GM03348 (cell line): ENCODE data around the gene CLCNKA.

Experiments
- DNase-seq: peaks from one replicate; pipeline ENCODE4 v3.0.0; 2012; ENCODE audit warnings: low spot score

Gene CLCNKA

DNA sequence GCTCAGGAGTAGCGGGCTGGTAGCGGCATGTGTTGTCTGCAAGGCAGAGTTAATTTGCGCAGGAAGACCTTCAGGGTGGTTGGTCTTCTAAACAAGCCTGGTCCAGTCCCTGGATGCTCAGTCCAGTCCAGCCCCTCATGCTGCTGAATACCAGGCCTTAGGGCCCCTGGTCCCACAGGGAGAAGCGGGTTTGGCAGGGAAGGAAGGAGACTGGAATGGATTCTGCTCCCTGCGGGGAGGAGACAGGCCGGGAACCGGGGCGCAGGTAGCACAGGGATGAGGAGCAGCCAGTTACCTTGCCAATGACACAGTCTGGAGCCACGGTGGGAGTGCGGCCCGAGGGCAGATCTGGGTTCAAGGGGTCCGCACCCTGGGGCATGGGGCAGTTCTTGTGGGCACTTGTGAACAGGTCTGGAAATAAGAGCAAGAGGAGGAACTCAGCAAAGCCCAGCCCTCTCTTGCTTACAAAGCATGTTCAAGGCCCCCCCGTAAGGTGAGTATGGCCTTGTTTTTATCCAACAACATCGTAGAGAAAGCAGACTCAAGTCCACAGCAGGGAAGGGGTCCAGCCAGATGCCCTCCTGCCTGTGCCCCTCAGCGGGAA is 41.5 kb downstream of the CLCNKA start:
- no peak for DNase-seq

DNA sequence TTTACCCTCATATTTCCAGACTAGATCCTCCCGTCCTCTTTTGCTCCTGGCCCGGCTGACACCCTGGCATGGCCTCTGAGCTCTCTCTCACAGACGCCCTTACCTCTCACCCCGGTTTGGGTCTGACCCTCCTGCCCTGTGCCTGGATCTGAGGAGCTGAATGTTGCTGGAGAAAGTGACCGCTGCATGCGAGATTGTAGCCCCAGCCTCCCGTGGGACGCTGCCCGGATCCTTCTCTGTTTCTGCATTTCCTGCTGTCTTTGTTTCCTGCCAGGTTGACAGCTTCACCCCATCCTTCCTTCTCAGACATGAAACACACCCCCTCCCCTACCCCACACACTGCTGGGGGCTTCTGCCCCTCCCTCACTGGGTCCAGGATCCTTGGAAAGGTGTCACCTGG is 42.1 kb downstream of the CLCNKA start:
- DNase-seq: no peak

DNA sequence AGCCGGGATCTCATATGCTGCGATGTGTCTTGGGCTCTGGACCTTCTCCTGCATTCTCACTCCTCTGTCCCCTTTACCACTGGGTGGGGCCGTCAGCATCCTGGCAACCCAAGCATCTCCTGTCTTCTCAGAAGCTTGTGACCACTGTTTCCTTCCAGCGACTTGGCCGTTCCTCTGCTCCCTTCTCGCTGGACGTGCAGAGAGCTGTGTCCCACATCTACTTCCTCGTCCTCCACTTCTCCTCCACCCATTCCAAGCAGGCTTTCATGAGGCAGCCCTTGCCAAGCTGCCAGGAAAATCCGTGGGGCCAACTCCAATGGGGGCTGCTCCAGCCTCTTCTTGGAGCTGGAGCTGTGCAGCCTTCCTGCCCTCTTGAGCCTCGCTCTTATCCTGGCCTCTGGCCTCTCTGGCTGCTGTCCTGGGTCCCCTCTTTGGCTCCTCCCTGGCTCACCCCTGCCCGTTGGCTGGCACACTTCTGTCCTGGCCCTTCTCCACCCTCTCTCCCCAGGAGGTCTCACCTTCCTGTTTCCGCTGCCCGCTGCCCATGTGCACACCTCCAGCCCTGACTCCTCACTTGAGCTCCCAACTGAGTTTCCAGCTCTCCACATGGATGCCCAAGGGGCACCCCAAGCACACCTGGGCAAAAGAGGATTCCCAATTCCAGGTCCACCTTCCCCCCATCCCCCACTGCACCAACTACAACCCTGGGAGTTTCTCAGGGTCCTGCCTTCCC is 42.9 kb downstream of the CLCNKA start:
- DNase-seq: peak; percentile 48

DNA sequence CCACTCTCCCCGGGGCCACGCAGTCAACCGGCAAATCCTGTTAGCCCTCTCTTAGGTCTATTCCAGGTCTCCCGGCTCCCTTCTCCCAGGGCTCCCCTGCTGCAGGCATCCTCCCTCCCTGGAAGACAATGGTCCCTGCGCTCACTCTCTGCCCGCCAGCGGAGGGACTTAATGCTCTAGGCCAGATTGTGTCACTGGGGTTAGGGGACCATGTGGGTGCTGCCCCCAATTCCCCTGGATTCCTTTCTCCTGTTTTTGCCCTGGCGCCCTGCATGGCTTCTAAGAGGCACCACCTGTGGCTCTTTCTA is 43.4 kb downstream of the CLCNKA start:
- DNase-seq: no peak

DNA sequence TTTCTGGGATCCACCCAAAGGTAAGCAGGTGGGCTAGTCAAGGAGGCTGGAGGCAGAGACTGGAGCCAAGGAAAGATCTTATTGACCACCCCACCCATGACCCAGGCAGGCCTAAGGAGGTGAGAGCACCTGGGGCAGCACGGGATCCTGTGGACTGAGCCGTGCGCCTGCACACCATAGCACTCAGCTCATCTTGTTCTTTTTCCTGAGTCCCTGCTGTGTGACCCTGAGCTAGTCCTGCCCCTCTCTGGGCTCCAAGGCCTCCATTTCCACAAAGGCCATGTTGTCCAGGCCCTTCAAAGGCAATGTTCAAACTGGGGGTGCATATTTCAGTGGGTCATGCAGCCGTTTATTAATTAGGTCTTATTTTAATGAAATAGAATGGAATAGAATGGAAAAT is 44.4 kb downstream of the CLCNKA start:
- DNase-seq: no peak

DNA sequence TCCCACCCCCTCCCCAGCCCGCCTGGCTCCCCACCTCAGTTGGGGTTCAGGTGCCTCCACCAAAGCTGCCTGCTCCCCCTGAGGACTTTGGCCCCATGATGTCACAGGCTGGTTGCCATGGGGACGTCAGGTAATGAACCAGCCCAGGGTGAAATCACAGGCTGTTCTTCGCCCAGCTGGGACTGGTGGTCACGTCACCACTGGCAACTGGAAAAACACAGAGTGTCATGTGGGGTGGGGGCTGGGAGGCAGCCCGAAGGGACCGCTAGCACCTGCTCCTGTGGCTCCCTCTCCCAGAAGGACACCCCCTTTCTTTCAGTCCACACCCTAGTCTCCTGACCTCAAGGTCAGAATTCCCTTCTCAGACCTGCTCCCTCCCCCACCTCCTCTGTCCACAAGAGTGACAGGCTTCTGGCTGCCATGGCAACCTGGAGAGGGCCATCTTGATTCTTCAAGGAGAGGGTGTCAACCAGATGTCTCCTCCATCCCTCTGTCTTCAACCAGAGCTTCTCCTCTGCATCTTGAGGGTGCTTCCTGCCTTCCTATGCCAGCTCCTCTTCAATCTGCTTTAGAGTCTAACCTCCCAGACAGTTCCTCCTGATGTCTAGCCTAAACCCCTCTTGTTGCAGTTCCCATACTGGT is 45.4 kb downstream of the CLCNKA start:
- DNase-seq: no peak

DNA sequence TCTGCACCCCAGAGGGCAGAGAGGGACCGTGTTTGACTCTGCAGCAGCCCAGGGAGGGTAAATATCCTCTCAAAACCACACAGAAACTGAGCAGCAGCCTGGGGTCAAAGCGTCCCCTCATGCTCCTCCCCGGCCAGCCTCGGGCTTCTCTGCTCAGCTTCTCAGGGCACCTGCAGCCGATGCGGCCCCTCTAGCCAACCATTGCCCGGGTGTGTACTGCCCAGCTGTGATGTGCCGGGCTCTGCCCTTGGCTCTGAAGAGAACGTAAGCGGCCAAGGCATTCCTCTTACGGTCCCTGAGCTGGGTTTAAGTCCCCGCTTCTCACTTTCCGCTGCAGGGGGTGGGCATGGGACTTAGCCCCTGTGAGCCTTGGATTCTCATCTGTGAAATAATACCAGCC is 46.1 kb downstream of the CLCNKA start:
- no peak for DNase-seq

DNA sequence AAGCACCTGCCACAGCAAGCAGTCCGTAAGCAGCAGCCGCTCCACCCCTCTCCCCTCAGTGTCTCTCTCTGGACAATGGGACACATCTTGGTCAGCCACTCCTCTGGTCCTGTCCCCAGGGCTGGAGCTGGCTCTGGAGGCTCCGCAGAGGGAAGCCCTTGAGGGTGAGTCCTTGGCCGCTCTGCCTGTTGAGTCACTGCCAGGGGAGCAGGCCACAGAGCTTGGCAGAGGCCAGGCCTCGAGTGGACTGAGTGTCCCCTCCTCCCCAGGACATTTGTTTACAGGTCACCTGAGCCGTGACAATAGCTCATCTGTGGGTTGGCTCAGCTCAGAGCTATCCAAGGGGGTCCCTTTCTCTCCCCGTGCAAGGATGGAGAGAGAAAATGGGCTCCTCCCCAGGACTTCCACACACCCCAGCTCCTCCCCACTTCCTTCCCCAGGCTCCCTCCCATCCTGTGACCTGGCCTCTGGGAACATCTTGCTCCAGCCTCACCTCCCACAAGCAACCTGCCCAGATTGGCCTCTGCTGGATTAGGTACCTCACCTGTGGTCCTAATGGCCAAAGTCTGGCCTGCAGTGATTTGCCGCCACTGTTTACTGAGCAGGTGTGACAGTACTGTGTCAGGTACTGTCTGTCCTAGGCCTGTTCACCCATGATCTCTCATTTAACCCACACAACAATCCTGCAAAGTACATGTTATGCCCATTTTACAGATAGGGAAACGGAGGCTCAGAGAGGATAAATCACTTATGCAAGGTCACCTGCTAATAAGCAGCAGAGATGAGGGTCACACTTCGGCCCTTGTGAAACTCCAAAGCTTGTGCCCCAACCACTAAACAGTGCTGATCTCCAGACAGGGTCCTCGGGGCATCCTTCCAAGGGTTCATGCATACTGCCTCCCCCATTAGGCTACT is 46.8 kb downstream of the CLCNKA start:
- DNase-seq: peak; percentile 67

DNA sequence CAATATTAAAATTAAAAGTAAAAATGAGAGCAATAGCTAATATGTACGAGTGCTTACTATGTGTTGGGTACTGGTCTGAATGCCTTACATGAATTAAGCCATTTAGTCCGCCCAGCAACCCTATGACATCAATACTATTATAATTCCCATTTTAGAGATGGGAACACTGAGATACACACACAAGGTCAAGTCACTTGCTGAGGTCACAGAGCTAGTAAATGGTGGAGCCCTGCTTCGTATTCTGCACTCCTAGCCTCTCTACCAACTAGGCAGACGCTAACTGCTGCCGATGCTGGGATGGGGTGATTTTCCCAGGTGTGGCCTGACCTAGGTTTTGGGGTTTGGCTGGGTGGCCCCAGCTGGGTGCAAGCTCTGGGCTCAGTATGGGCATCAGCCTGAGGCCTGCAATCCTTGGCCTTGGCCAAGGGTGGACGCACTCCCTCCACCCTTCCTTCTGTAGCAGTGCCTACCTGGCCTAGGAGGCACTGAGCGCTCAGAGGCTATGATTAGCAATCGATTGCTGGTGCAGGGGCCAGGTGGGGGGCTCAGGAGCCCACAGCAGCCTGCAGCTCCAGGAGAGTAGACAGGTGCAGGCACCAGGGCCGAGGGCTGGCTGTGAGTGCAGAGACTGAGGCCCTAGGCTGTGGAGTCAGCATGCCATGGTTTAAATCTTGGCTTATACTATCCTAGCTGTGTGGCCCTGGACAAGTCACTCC is 49.0 kb downstream of the CLCNKA start:
- DNase-seq: no peak

DNA sequence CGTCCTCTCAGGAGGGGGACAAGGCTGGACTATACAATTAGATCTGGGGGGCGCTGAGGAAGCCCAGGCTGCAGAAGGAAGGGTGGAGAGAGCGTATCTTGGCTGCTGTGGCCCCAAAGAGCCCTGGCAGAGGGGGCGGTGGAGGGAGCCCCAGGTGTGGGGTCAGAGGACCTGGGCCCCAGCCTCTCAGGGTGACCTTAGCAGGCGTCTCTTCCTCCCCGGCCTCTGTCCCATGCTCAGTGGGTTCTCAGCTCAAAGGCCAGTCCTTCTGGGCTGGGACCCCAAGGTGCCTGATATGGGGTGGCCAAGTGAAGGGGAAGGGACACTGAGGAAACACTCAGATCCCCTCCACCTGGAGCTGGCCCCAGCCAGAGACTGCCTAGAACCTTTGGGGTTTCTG is 49.8 kb downstream of the CLCNKA start:
- no peak for DNase-seq

DNA sequence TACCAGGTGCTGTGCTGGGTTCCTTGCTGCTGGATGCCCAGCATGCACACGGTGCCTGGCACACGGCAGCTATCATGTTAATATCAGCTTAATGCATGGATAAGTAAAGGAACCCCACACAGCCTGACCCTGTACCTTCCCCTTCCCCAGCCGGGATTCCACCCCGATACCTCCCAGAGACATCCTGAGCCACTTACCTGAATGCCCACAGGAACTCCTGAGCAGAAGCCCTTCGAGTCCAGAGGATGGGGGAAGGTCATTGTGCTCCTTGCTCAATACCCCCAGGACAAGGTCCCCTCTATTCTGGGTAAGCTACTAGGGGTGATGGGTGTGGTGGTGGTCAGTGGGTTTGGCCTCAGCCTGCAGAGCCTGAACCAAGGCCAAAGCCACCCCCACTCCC is 50.3 kb downstream of the CLCNKA start:
- no peak for DNase-seq

DNA sequence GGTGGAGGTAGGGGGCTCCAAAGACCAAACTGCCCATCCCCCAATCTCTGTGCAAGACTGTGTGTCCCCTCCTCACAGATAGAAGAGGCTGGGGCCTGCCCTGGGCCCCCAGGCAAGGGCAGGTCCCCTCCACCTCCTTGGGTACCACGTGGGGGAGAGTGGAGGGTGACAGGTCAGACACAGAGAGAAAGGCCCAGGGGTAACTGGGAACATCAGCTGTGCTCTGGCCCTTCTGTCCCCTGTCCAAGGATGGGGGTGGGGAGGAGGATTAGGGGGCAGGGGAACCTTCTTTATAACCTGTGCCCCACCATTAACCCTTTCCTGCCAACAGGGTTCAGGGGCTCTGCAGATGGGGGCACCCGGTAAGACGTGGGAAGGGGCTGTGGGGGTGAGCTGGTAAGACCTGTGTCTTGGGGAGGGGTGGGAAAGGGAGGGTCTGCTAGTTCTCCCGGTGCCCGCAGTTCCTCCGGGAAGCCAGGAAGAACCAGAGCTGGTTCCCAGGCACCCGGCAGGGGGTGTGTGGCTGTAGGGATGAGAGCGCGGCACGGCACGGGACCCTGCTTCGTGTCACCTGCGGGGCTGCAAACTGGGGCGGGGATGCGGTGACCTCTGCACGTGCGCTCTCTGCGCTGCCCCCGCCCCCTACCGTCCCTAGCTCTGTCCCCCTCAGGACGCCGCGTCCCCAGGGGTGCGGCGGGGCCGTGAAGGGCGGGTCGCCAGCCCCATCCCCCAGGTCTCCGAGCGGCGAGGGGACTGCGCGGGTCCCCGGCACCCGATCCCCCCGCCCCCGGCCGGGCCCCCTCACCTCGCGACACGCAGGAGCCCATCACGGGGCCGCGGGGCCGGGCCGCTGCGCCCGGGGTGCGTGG is 51.0 kb downstream of the CLCNKA start:
- peak; percentile 51 for DNase-seq

DNA sequence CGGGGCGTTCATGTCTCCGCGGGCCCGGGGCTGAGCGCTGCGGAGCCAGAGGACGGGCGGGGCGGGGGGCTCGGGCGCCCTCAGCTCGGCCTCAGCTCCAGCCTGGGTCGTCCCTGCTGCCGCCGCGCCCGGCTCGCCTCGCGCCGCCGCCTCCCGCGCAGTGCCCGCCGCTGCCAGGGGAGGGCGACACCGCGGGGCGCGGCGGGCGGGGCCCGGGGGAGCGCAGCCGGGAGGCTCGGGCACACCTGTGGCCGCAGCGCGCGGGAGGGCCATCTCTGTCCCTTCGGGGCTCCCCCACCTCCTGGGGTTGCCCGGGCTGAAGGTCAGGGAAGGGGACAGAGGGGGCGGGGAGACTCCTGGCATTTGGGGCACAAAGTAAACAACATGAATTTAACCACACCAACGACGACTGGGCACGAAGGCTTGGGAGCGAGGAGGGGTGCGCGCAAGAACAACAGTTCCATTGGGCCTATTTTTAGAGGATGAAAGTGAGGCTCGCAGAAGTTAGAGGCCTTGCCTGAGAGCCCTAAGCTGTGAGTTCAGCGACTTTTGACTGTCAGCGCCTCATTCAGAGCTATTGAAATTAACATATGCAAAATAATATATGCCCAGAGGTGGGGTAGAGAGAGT is 51.8 kb downstream of the CLCNKA start, which contains the start of gene FAM131C:
Gene FAM131C (minus strand): TSS at position 162 of the 630 bp plus-strand sequence. CDS start 209 bp downstream, outside the sequence.
- peak; percentile 83 for DNase-seq

DNA sequence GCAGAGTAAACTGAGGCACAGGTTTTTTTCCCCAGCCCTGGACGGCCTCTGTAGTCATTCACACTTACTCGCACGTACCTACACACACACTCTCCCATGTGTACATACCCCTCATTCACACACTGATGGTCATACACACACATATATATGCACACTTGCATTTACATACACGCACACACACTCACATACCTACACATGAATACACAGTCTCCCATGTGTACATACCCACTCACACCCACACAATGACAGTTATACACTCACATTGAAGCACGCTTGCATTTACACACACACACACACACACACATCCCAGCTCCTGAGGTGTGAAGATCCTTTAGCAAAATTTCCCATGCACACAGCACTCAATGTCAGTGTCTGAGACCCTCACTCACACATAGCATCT is 52.4 kb downstream of the CLCNKA start:
- no peak for DNase-seq

DNA sequence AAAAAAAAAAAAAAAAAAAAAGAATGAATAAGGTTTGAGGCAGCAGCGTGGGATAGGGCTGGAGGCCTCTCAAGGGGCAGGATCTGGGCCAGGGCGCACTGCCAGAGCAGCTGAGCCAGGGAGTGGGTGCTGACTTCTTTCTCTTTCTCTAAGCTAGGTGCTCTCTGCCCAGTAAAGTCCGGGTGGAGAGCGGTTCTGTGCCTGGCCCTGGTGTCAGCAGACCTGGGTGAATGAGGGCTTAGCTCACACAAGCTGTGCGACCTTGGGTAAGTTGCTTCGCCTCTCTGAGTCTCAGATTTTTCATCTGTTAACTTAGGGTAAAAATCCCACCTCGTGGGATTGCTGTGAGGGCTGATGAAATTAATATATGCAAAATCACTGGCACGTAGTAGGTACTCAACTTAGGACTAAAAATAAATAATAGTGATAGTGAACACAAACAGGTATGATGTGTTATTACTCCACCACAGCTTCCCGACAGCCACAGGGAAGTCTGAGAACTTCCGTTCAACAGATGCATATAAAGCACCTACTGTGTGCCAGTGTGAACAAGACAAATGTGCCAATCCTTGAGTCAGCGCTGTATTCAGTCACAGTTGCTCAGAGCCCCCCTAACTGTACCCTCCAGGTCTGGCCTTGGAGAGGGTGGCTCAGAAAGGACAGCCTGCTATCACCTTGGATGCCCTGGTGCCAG is 53.6 kb downstream of the CLCNKA start:
- DNase-seq: peak; percentile 86

DNA sequence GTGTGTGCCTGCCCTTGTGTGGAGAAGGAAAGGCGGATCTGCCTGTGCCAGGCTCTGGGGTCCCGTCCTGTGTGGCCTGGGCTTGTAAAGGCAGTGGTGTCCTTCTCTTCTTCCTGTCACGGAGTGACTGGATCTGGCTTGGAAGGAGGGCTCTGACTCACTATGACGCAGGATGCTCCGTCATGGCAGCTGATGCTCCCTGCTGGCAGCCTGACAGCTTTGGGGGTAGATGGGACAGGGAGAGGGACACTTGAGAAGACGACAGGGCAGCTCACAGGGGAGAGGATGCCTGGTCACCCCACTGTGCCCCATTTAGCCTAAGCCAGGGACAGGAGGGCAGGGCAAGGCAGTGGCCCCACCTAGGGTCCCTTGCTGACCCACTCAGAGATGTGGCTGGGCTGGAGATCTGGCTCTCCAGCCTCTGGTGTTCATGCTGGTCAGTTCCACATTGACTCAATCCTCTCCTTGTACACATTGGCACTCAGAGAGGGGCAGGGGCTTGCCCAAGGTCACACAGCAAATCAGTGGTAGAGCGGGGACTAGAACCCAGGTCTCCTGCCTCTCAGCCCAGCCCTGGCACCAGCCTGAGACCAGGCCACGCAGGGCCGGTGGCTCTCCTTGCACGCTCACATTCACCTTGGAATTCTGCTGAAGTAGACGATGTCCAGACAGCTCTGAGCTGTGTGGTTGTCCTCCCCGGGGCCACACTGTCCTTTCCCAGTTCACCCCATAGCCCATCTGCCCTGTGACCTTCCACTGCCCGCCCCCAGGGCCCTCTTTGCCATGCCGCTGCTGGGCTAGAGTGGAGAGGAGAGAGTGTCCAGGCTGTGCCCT is 54.4 kb downstream of the CLCNKA start:
- DNase-seq: peak; percentile 83

DNA sequence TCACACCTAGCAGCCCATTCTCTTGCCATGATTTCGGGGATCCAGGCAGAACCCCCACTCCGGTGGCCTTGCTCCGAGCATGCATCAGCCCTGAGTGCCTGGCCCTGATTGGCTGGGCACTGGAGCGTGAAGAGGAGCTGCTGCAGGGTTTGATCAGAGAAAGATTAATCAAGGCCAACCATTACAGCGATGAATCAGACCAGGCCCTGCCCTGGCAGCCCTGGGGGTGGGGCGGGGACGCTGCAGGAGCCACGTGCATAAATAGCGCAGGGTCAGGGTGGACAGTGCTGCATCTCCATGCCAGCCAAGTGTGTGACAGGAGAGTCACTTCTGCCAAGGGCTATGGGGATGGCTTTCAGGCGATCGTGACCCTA is 55.0 kb downstream of the CLCNKA start:
- peak; percentile 72 for DNase-seq

DNA sequence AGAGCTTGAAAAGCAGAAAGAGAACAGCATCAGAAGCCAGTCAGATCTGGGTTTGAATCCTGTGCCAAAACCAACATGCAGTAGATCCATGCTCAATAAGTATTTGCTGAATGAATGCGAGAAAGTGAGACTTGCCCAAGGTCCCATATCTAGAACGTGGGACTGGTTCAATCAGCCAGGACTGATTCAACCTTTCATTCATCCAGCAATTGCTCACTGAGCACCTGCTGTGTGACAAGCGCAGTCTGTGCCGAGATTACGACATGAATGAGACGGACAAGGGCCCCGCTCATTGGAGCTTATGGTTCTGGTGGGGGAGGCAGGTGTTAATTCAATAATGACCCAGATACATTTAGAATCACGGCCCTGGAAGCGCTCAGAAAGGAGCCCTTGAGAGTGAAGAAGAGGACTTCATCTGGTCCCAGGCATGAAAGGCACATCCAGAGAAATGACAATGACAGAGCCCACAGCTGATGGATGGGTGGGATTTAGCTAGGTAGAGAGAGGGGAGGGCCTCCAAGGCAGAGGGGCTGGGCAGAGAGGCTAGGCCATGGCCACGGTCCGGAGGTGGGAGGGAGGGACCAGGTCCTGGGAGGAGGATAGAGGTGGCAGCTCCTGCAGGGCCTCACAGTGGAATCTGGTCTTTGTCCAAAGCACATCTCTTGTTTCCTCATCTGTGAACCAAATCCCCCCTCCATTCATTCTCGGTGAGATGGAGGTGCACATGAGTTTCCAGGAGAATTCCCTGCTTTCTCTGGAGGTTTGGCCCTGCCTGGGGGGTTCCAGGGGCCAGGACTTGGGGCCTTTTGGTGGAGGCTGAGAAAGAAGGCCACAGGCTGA is 55.8 kb downstream of the CLCNKA start:
- DNase-seq: no peak
